GM21360 (cell line): Measurements from ENCODE around the gene WDR49.

ENCODE experiments used
- ATAC-seq: cut with Tn5 transposase; IDR thresholded peaks from one replicate; pipeline ENCODE4 v1.9.1; 2021; ENCODE audit warnings: mild to moderate bottlenecking, moderate library complexity; ENCODE audit not compliant: unreplicated experiment

Gene WDR49

GRCh38 chr3:167653760-167654159 lies at the start of gene WDR49:
Gene WDR49, minus strand, starts transcription at chr3:167653942. Its CDS starts 517 bp downstream, at chr3:167653425.
- peak; percentile 65 for ATAC-seq

DNA sequence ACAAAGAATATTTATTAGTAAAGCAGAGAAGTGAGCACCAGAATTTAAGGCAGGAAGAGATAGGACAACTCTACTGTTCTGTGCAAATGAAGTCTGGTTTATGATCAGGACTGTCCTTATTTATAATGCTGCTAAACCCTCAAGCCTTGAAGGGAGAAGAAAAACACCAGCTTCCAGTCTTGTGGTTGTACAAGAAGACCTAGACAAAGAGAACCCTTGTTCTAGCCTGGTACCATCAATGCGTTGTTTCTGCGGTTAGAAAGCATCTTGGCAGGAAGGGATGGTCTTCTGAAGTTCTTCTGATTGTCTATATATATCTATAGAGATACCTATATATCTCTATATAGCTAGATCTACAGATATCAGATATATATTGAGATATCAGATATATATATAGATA lies 47.2 kb upstream of the WDR49 start:
- no peak for ATAC-seq

DNA sequence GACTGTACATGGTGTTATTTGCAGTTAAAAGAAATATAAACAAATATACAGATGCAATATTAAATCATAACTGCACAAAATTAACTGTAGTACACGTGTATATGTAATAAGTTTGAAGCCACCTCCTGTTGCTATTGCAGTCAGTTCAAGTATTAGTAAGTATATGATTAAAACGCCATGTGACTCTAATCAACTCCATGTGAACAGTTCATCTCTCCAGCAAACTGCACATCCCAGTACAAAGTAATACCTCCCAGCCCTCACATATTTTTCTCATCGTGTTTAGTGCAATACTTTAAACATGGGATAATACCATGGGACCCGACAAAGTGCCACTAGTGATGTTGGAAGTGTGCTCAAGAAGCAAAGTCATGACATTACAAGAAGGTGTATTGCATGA lies 46.3 kb upstream of the WDR49 start:
- no peak for ATAC-seq

DNA sequence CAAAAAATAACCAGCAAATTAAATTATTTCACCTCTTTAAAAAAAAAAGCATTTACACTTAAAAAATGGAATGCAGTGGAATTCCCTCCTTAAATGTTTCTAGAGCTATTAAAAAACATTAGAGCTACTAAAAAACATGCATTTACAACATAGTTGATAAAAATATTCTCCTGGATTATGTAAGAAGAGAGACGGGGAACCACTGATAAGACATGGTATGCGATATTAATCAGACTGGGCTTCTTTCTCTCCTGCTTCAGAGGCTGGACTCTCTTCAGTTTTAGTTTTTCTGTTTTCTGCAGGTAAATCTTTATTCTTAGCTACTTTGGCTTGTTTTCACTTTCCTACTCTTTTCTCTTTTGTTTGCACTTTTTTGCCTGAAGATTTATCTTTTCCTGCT lies 40.4 kb upstream of the WDR49 start:
- ATAC-seq, result no peak

GRCh38 chr3:167691366-167691765 lies 37.6 kb upstream of the WDR49 start:
- ATAC-seq, result peak; percentile 100

DNA sequence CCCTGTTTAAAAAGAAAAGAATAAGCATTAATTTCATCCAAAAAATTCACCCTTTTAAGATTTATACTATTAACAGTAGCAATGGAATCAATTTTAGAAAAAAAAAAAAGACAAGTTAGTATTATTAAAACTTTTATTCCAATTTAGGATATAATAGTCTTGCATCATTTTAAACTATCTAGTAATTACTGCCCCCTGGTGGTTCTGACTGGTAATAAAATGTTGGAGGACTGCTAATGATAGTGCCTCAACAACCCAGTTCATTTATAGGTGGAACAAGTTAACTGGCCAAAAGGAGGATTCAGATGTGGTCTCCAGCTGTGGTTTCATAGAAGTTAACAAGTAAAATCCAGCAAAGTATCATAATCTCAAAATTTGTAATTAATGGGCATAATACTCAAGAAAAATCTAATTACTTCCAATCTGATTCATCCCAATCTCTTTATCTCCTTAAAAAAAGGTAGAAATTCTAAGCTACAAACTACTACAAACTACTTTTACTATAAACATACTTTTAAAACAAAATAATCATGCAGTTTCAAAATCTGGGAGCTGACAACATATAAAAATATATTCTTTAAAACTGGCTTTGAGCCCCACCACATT lies 30.7 kb upstream of the WDR49 start:
- peak; percentile 80 for ATAC-seq

- no peak for ATAC-seq
These were observed 25.8 kb upstream of the WDR49 start for GRCh38 chr3:167679526-167679925.

GRCh38 chr3:167675848-167676247 lies 22.1 kb upstream of the WDR49 start:
- ATAC-seq, result no peak

GRCh38 chr3:167673221-167673620 lies 19.5 kb upstream of the WDR49 start:
- ATAC-seq, result no peak

GRCh38 chr3:167671878-167672427 lies 18.2 kb upstream of the WDR49 start:
- no peak for ATAC-seq

- no peak for ATAC-seq
These were observed 16.0 kb upstream of the WDR49 start for GRCh38 chr3:167669699-167670098.

- ATAC-seq, result no peak
These were observed 14.9 kb upstream of the WDR49 start for GRCh38 chr3:167668651-167669050.

DNA sequence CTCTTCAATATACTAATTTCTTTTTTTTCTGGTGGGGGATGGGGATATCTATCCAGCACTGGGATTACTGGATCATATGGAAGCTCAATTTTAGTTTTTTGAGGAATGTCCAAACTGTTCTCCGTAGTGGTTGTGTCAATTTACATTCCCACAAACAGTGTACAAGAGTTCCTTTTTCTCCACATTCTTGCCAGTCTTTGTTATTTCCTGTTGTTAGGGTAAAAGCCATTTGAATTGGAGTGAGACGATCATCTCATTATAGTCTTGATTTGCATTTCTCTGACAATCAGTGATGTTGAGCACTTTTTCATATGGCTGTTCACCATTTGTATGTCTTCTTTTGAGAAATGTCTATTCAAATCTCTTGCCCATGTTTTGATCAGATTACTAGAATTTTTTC lies 12.8 kb upstream of the WDR49 start:
- ATAC-seq, result no peak

DNA sequence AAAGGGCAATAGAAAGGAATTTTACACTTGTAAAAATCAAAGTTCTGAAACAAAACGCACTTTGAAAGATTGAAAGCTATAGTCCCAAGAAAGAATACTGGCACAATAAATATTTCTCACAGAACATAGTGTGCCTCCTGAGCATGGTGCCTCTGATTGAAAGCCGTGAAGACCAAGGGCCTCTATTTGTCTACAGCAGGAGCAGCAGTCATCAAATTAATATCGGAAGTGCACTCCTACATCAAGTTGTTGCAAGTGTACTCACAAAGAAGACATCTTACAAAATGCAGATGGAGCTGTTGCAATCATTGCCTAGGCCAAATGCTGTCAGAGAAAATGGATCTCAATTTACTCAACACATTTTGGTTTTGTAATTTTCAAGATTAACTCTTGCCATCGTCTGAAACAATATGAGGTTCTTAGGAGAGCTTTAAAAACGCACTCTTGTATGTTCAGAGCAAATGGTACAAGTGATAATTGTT lies 9.2 kb upstream of the WDR49 start:
- no peak for ATAC-seq

GRCh38 chr3:167657684-167658225 lies 4.0 kb upstream of the WDR49 start:
- ATAC-seq, result no peak

- no peak for ATAC-seq
These were observed 3.1 kb upstream of the WDR49 start for GRCh38 chr3:167656821-167657220.

- ATAC-seq, result peak; percentile 38
These were observed 587 bp downstream of the WDR49 start for GRCh38 chr3:167653155-167653554.

DNA sequence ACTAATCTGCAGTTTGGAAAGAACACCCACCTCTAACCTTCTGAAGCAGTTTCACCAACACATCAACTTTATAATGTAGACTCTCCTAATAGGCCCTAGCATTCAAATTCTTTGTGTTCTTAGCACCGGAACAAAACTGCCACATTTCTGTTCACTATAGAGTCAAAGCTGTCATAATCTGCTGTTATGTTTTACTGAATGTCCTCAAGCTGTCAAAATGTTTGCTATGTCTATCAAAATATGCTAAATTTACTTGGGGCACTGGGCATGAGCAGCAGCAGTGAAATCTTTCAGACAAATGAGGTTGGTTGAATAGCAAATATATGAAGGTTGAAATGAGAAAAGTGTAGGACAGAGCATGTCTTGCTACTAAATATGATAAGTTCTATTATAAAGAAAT lies 1.9 kb downstream of the WDR49 start:
- ATAC-seq, result no peak

DNA sequence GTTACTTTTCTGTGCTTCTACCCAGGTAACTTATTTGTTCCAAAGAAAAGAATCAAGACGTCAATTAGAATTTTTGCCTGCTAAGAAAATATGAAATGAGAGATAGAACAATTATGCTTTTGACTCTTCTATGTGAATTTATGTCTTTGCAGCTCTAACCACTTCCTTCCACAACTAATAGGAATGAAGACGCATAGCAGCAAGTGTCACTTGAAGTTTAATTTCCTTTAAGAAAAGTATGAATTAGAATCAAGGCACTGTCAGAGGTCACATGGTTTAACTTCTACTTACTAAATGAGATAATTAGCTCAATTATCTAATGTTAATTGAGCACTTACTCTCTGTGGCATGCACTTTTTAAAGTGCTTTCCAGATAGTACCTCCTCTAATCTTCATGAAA lies 3.3 kb downstream of the WDR49 start:
- ATAC-seq, result no peak

- no peak for ATAC-seq
These were observed 4.0 kb downstream of the WDR49 start for GRCh38 chr3:167649746-167650145.

- ATAC-seq, result no peak
These were observed 9.1 kb downstream of the WDR49 start for GRCh38 chr3:167644611-167645010.

DNA sequence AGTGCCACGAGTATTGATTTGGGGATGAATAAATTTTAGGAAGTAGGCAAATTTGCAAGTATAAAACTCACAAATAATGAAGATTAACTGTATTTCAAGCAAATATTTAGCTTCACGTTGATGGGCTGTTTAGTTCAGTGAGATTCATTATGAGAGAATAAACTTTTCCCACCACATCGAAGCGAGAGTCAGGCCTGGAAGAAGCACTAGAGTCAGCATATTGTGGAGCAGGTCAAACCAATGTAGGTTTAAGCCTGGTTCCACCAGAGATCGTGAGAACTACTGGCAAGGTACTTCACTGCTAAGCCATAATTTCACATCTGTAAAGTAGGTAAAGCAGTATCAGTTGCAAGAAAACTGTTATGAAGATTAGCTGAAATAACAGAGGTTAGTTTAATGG lies 22.3 kb downstream of the WDR49 start:
- ATAC-seq, result no peak

DNA sequence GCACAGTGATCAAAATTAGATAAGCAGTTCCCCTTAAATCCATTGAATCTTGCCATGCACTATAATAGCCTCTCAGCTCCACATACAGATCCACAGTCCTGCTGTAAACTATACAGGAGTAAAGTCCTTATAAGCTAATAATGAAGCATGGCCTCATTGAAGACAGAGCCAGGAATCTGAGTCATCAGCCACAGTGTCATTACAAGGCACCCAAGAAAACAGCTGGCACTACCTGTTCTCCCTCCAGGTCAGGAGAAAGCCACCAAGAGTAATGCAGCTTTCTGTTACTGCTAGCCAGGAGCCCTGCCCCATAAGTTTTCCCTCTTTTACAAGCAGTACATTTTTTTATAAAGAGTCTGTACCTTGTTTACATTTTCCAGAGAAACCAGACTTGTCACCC lies 27.3 kb downstream of the WDR49 start:
- ATAC-seq, result no peak
